Choroid plexus epithelial cell (primary cell): ENCODE data around the gene TEX29.

Source experiments
- DNase-seq: peaks from one replicate; pipeline ENCODE4 v3.0.0-alpha.2; 2010; ENCODE audit warnings: low read depth
- H3K4me3 ChIP-seq: 2 replicates; pipeline ENCODE4 v1.5.1; 2011; ENCODE audit warnings: low read depth, mild to moderate bottlenecking, control low read depth, low read length, moderate library complexity
- TF ChIP-seq, protein P1 (sequence below): conservative IDR thresholded peaks from 2 replicates; pipeline ENCODE4 v1.5.1; 2011; ENCODE audit warnings: low read depth, mild to moderate bottlenecking, control low read depth, inconsistent platforms, low read length, moderate library complexity

The TEX29 gene

DNA sequence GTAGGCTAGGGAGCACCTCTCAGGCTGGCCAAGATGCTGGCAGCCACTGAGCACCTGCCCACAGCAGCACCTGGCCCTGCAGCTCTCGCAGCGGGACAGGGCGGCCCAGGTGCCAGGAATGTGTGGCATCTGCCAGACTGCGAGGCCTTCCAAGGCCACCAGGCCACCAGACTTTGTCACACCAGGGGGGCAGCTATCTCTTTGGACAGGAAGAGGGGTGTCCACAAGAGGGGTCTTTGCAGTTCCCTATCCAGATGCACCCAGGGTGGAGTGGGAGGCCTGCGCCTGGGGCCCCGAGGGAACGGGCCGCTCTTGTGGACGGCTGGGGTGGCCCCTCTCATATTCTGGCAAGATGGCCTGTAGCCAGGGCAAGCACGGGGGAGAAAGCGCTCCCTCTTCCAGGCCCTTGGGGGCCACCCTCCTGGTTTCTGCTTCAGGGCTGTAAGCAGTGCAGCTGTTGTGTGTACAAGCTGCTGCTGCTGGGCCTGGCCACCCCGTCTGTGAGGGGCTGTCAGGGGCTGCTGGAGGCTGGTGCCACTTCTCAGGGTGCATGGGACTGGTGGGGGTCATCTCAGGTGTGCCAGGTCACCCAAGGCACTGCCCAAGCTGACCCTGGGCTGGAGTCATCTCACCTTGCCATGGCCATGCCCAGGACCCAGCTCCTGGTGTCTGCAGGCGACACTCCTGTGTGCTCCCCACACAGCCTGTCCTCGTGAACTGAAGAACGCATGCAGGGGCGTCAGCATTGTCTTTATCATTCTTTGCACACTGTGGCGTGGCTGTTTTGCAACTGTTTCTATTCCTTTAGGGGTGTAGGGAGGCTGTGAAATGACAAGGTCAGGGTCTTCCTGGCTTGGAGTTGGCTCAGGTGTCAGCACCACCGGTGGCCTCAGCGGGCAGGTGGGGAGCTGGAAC is 1.8 kb downstream of the TEX29 start:
- DNase-seq, result no peak
- TF ChIP-seq, protein P1, sequence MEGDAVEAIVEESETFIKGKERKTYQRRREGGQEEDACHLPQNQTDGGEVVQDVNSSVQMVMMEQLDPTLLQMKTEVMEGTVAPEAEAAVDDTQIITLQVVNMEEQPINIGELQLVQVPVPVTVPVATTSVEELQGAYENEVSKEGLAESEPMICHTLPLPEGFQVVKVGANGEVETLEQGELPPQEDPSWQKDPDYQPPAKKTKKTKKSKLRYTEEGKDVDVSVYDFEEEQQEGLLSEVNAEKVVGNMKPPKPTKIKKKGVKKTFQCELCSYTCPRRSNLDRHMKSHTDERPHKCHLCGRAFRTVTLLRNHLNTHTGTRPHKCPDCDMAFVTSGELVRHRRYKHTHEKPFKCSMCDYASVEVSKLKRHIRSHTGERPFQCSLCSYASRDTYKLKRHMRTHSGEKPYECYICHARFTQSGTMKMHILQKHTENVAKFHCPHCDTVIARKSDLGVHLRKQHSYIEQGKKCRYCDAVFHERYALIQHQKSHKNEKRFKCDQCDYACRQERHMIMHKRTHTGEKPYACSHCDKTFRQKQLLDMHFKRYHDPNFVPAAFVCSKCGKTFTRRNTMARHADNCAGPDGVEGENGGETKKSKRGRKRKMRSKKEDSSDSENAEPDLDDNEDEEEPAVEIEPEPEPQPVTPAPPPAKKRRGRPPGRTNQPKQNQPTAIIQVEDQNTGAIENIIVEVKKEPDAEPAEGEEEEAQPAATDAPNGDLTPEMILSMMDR, result no peak
- no peak overlapping the region for H3K4me3 ChIP-seq

DNA sequence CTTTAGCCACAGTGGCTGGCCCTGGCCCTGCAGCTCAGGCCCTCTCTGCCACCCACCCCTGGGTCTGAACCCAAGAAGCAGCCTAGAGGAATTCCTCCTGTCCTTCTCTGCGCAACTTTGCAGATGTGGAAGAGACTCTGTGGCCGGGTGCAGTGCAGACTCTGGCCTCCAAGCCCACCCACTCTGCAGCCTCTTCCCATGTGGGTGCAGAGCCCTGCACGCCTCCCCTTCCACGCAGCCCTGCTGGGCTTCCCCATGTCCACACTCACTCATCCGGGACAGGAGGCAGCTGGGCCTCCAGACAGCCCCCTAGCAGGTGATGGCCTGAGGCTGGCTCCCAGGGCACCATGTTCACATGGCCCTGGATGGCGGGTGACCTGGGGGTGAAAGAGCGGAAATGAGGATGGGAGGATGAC is 2.5 kb downstream of the TEX29 start:
- no peak for DNase-seq
- TF ChIP-seq, protein P1, result no peak
- H3K4me3 ChIP-seq, result no peak overlapping the region

DNA sequence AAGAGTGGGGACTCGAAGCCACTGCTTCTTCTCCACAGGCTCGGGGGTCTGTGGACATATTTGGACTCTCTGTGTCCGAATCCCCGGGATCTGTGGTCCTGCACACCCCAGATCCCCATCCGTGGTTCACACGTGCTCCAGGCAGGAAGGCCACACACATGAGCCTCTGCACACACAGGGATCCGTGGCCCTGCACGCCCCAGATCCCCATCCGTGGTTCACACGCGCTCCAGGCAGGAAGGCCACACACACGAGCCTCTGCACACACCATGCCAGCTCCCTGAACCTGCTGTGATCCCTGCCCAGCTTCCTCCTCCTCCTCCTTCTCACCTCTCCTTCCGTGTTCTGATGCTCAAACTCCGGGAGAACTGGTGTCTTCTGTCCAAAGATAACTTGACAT is 3.1 kb downstream of the TEX29 start:
- TF ChIP-seq, protein P1, result no peak
- no peak overlapping the region for H3K4me3 ChIP-seq
- DNase-seq, result no peak

DNA sequence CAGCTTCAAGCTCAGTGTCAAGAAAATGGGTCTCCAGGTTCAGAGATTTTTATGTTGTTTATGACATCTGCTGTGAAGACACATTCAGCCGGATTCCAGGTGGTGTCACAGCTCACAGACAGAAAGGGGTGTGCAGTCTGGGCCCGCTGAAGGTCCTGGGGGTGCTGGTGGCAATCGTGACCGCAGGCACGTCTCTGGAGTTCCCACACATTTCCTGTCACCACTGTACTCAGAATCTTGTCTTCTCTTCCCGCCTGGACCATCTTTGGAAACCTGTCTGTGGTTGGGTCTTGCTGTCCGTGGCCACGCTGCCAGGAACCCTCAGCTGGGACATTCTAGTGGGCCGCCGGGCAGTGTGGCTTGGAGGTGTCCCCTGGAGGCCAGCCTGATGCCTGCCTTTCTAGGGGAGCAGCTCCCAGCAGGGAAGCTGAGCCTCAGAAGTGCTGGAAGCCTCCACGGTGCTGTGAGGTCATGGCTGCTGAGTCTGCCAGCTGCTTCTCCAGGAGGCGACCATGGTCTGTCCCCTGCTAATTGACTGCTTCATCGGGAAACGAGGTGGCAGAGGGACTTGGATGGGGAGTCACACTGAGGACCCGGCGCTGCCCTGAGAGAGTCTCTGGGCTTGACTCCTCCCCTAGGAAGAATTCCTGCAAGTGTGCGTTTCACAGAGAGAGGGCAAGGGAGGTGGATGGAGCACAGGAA is 3.7 kb downstream of the TEX29 start:
- no peak for DNase-seq
- TF ChIP-seq, protein P1, result no peak
- H3K4me3 ChIP-seq, result no peak overlapping the region

DNA sequence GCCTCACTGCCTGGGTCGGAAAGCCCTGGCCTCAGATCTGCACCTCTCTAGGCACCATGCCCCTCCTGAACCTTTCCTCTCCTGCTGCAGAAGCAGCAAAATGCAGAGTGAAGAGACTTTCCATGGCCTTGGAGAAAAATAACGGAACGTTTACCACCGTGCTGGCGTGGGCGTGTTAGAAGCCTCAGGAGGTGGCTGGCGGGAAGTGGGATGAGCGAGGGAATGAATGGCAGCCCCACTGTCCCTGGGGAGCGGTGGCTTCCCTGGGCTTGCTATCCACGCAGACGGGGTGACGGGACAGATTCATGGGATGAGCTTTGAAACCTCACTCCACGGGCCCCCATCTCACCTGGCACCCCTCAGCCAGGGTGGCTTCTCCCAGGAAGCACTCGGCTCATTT is 4.3 kb downstream of the TEX29 start:
- H3K4me3 ChIP-seq, result no peak overlapping the region
- TF ChIP-seq, protein P1, result no peak
- no peak for DNase-seq

DNA sequence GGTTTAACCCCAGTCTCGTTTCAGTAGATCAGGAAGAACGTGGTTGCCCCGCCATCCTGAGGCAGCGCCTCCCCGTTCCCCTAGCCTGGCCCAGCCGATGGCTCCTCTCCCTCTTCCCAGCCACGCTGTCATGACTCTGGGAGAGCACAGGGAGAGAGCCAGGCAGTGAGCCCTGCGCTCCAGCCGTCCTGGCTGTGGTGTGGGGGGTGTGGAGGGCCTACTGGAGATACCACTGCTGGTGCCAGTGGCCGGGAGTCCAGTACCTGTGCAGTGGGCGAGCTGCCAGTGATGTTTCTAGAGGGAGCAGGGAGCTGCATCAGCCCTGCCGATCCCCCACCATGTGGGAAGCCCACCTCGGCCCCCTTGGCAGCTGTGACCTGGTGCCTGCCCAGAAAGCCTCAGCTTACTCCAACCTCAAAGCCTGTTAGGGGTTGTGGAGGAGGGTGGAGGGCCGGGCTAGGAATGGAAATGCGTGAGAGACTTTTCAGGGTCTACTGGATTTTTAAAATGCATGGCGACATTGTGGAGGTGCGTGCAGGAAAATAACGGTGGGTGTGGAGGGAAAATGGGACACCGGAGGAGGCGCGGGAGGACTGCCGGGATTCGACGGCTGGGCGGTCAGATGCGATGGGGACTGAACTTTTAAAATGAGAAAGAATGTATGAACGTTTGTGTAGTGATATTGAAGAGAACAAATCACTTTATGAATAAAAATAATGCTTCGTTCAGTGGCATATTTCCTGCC is 4.9 kb downstream of the TEX29 start:
- DNase-seq, result no peak

More for the DNA sequence above, 4.9 kb downstream of the TEX29 start:
- TF ChIP-seq, protein P1, result no peak
- H3K4me3 ChIP-seq, result no peak overlapping the region
